AG09309 (cell line): ENCODE data around the gene BBLN.
A peak's percentile ranks its signal among the peaks of the same experiment; 100 is the strongest.

ENCODE experiments used
- DNase-seq: peaks from one replicate; pipeline ENCODE4 v3.0.0-alpha.2; 2010; ENCODE audit warnings: low read depth
- H3K4me3 ChIP-seq: 2 replicates; pipeline ENCODE4 v1.5.1; 2011; ENCODE audit warnings: mild to moderate bottlenecking, low read depth, low read length, moderate library complexity; ENCODE audit not compliant: control insufficient read depth
- TF ChIP-seq, protein P1 (sequence below): IDR thresholded peaks from 2 replicates; pipeline ENCODE4 v1.5.1; 2011; ENCODE audit warnings: mild to moderate bottlenecking, low read depth, low read length, inconsistent platforms; ENCODE audit not compliant: insufficient read depth, control insufficient read depth; ENCODE audit errors: missing control alignments

BBLN gene

DNA sequence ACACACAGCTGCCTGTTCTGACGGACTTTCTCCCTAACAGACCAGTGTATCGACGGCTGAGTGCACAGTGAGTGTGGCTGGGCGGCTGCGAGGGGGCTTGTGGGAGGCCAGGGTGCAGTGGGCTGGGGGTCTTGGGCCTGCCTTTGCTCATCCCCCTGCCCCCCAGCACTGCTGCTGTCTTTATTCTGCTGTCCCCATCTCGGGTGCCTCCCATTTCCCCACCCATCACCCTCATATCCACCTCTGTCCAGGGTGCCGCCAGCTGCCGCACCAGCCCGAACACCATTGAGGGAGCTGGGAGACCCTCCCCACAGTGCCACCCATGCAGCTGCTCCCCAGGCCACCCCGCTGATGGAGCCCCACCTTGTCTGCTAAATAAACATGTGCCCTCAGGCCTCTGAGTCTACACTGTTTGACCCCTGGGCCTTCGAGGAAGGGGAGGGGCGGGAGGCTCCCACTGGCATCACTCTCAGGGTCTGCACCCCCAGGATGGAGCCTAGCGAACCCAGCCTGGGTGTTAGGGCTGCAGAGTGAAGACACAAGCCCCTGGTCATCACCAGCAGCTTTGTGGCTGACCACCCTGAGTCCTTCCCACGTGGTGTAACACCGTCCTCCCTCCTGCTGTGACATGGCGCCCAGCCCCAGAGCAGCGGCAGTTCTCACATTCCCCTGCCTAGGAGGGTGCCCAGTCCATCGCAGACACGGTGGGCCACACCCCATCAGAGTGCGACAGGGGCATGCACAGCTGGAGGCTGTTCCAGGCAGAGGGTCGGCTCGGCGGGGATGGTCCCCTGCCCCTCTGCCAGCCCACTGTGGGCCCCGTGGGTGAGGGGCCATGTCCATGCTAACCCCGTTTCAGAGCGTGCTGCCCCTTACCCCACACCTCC is 6.8 kb upstream of the BBLN start:
- TF ChIP-seq, protein P1, sequence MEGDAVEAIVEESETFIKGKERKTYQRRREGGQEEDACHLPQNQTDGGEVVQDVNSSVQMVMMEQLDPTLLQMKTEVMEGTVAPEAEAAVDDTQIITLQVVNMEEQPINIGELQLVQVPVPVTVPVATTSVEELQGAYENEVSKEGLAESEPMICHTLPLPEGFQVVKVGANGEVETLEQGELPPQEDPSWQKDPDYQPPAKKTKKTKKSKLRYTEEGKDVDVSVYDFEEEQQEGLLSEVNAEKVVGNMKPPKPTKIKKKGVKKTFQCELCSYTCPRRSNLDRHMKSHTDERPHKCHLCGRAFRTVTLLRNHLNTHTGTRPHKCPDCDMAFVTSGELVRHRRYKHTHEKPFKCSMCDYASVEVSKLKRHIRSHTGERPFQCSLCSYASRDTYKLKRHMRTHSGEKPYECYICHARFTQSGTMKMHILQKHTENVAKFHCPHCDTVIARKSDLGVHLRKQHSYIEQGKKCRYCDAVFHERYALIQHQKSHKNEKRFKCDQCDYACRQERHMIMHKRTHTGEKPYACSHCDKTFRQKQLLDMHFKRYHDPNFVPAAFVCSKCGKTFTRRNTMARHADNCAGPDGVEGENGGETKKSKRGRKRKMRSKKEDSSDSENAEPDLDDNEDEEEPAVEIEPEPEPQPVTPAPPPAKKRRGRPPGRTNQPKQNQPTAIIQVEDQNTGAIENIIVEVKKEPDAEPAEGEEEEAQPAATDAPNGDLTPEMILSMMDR: no peak
- no peak overlapping the region for H3K4me3 ChIP-seq
- no peak for DNase-seq

- no peak overlapping the region for H3K4me3 ChIP-seq
- TF ChIP-seq, protein P1: no peak
- DNase-seq: no peak
Observed at GRCh38 chr9:128153947-128154695, 5.9 kb upstream of the BBLN start.

DNA sequence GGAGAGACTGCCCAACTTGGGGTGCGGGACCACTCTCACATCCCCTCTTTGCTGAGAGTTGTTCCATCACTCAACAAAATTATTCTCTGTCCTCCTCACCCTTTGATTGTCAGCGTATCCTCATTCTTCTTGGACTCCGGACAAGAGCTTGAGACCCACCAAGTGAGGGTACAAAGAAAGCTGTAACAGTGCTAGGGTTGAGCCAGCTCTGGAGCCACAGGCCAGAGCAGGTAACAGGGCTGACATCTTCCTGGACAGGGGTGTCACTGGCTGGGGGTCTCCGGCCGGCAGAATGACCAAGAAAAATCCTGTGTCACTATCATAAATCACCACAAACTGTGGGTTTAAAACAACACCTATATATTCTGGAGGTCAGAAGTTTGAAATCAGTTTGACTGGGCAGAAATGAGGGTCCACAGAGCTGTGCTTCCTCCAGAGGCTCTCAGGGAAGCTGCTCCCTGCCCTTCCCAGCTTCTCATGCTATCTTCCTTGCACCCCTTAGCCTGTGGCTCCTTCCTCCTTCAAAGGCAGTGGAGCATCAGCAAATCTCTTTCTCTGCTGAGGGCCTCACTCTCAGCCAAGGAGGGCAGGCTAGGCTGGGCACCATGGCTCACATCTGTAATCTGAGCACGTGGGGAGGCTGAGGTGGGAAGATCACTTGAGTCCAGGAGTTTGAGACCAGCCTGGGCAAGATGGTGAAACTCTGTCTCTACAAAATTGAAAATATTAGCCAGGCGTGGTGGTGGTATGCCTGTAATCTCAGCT is 4.1 kb upstream of the BBLN start:
- no peak for DNase-seq
- H3K4me3 ChIP-seq: no peak overlapping the region
- TF ChIP-seq, protein P1: no peak

DNA sequence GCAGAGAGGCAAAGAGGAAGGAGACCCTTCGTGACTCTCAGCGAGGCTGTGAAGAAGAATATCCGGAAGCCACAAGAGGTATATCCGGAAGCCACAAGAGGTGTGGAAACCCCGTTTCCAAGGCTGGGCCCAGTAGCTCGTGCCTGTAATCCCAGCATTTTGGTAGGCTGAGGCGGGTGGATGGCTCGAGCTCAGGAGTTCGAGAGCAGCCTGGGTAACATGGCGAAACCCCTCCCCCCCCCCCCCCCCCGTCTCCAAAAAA is 612 bp upstream of the BBLN start:
- no peak for DNase-seq
- TF ChIP-seq, protein P1: no peak

GRCh38 chr9:128160603-128160987 is 530 bp downstream of the BBLN start:
- DNase-seq: no peak
- H3K4me3 ChIP-seq: peak overlapping the region; percentile 70
- TF ChIP-seq, protein P1: no peak

More for the DNA sequence above, 612 bp upstream of the BBLN start:
- H3K4me3 ChIP-seq: peak overlapping the region; percentile 32

DNA sequence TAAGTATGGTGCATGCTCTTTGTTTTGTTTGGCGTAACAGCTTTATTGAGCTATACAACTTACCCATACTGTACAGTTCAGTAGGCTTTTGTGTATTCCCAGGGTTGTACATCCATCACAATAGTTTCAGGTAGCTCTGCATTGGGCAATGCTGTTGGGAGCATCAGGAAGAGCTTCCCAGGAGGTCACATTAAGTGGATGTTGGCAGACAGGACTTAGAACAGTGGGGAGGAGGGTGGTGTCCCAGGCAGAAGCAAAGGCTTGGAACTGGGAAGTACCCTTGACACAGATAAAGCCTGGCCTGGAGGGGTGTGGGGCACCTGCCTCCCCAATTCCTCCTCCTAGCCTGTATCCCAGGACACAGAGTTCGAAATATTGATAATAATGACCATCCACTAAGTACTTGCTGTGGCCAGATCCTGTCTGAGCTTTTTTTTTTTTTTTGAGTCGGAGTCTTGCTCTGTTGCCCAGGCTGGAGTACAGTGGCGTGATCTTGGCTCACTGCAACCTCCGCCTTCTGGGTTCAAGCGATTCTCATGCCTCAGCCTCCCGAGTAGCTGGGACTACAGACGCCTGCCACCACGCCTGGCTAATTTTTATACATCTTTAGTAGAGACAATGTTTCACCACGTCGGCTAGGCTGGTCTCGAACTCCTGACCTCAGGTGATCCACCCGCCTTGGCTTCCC is 1.3 kb downstream of the BBLN start:
- no peak for DNase-seq
- TF ChIP-seq, protein P1: no peak
- H3K4me3 ChIP-seq: no peak overlapping the region
